CD1c-positive myeloid dendritic cell (primary cell): ENCODE data around the gene TM9SF3.

ENCODE experiments used
- DNase-seq: peaks from one replicate; pipeline ENCODE4 v3.0.0-alpha.2; 2016; ENCODE audit errors: extremely low spot score

TM9SF3 gene

GRCh38 chr10:96511044-96511945 is 75.5 kb downstream of the TM9SF3 start:
- DNase-seq: no peak

- no peak for DNase-seq
These were observed 77.7 kb downstream of the TM9SF3 start for GRCh38 chr10:96509017-96509641.

GRCh38 chr10:96507044-96507443 is 79.8 kb downstream of the TM9SF3 start:
- no peak for DNase-seq

- no peak for DNase-seq
These were observed 81.4 kb downstream of the TM9SF3 start for GRCh38 chr10:96505150-96506136.

GRCh38 chr10:96502561-96503282 is 84.1 kb downstream of the TM9SF3 start:
- DNase-seq: no peak

- DNase-seq: no peak
These were observed 84.8 kb downstream of the TM9SF3 start for GRCh38 chr10:96501985-96502384.

GRCh38 chr10:96500519-96500918 is 86.3 kb downstream of the TM9SF3 start:
- no peak for DNase-seq

- no peak for DNase-seq
These were observed 86.8 kb downstream of the TM9SF3 start for GRCh38 chr10:96500050-96500449.

- no peak for DNase-seq
These were observed 89.4 kb downstream of the TM9SF3 start for GRCh38 chr10:96497391-96497790.

- no peak for DNase-seq
These were observed 90.4 kb downstream of the TM9SF3 start for GRCh38 chr10:96496281-96496925.

GRCh38 chr10:96495544-96495943 is 91.3 kb downstream of the TM9SF3 start:
- DNase-seq: no peak

- DNase-seq: no peak
These were observed 92.1 kb downstream of the TM9SF3 start for GRCh38 chr10:96494694-96495093.

- DNase-seq: no peak
These were observed 92.8 kb downstream of the TM9SF3 start for GRCh38 chr10:96493871-96494525.

GRCh38 chr10:96493254-96493653 is 93.6 kb downstream of the TM9SF3 start:
- DNase-seq: no peak

- no peak for DNase-seq
These were observed 95.5 kb downstream of the TM9SF3 start for GRCh38 chr10:96491303-96491702.

- DNase-seq: no peak
These were observed 98.5 kb downstream of the TM9SF3 start for GRCh38 chr10:96488161-96488935.

- no peak for DNase-seq
These were observed 103.8 kb downstream of the TM9SF3 start for GRCh38 chr10:96482815-96483588.

- DNase-seq: no peak
These were observed 108.5 kb downstream of the TM9SF3 start for GRCh38 chr10:96478355-96478754.

- no peak for DNase-seq
These were observed 112.9 kb downstream of the TM9SF3 start for GRCh38 chr10:96473866-96474265.
